Measurements from ENCODE around the gene EBP.

The EBP gene

DNA sequence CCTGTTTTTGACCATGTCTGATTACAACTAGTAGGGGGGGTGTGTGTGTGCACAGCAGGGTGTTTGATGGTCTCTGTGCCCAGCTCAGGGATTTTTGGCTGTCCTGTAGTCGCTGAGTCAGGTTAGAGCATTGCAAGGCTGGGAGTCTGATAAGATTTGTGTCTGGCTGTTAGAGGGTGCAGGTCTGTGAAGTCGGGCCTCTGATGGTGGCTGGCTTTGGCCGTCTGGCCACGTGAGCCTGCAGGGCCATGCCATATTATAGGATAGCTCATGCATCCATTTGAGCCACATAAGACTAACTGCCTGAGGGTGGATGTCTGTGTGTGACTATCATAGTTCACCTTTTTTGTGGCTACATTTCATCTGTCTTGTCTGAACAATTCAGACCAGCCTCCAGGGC, 7.9 kb upstream of the EBP start:
- H3K36me3 ChIP-seq (ENCODE audit: control insufficient read depth, insufficient read depth, low read length), result no peaks in the 10 kb centered on the region
- WGBS (ENCODE audit: extremely low coverage, insufficient coverage, low lambda C conversion rate), result no CpG with 5 or more reads among the region's 4 CpGs
- no peak overlapping the region for H3K4me3 ChIP-seq (ENCODE audit: low read length)
- no peaks in the 10 kb centered on the region for H3K79me2 ChIP-seq (ENCODE audit: control insufficient read depth, insufficient read depth, low read length)
- no peak overlapping the region for H3K4me2 ChIP-seq (ENCODE audit: low read length)
- H4K8ac ChIP-seq (ENCODE audit: low read depth, low read length), result no peak overlapping the region
- H3K4ac ChIP-seq (ENCODE audit: low read depth, low read length), result no peak overlapping the region
- no peak overlapping the region for H3K27ac ChIP-seq (ENCODE audit: low read depth, low read length)
- no peak overlapping the region for H3K9ac ChIP-seq (ENCODE audit: low read length)
- H3K79me1 ChIP-seq (ENCODE audit: low read length), result no peaks in the 10 kb centered on the region
- no peak overlapping the region for H4K5ac ChIP-seq (ENCODE audit: low read length)
- no peak overlapping the region for H3K23ac ChIP-seq (ENCODE audit: low read length)
- no peaks in the 10 kb centered on the region for H3K4me1 ChIP-seq (ENCODE audit: control insufficient read depth, low read depth, low read length)
- no peak overlapping the region for H3K56ac ChIP-seq (ENCODE audit: low read length)
- H3K27me3 ChIP-seq (ENCODE audit: insufficient read depth, low read length, poor library complexity), result no peaks in the 10 kb centered on the region
- no peak for DNase-seq
- H2BK15ac ChIP-seq (replicated peaks; ENCODE audit: low read depth), result no peak overlapping the region
- no peak overlapping the region for H3K18ac ChIP-seq (ENCODE audit: low read length)
- no peak overlapping the region for H2AK5ac ChIP-seq (ENCODE audit: low read length)
- no peak overlapping the region for H2BK5ac ChIP-seq (ENCODE audit: low read length)
- H2BK120ac ChIP-seq (ENCODE audit: low read depth, low read length), result no peak overlapping the region

GRCh38 chrX:48514126-48514806, 7.3 kb upstream of the EBP start:
- no peak overlapping the region for H3K23ac ChIP-seq (ENCODE audit: low read length)
- no peak overlapping the region for H3K4me3 ChIP-seq (ENCODE audit: low read length)
- H4K5ac ChIP-seq (ENCODE audit: low read length), result no peak overlapping the region
- H2BK15ac ChIP-seq (replicated peaks; ENCODE audit: low read depth), result no peak overlapping the region
- no CpG with 5 or more reads among the region's 16 CpGs for WGBS (ENCODE audit: extremely low coverage, insufficient coverage, low lambda C conversion rate)
- H3K36me3 ChIP-seq (ENCODE audit: control insufficient read depth, insufficient read depth, low read length), result no peaks in the 10 kb centered on the region
- no peak for DNase-seq
- no peak overlapping the region for H2BK120ac ChIP-seq (ENCODE audit: low read depth, low read length)
- no peak overlapping the region for H3K4me2 ChIP-seq (ENCODE audit: low read length)
- H3K27ac ChIP-seq (ENCODE audit: low read depth, low read length), result no peak overlapping the region
- H3K4me1 ChIP-seq (ENCODE audit: control insufficient read depth, low read depth, low read length), result no peaks in the 10 kb centered on the region
- H3K79me1 ChIP-seq (ENCODE audit: low read length), result no peaks in the 10 kb centered on the region
- H3K9ac ChIP-seq (ENCODE audit: low read length), result no peak overlapping the region
- H3K56ac ChIP-seq (ENCODE audit: low read length), result no peak overlapping the region
- no peak overlapping the region for H3K4ac ChIP-seq (ENCODE audit: low read depth, low read length)
- no peak overlapping the region for H4K8ac ChIP-seq (ENCODE audit: low read depth, low read length)
- H3K79me2 ChIP-seq (ENCODE audit: control insufficient read depth, insufficient read depth, low read length), result no peaks in the 10 kb centered on the region
- no peak overlapping the region for H2BK5ac ChIP-seq (ENCODE audit: low read length)
- H3K18ac ChIP-seq (ENCODE audit: low read length), result no peak overlapping the region
- H2AK5ac ChIP-seq (ENCODE audit: low read length), result no peak overlapping the region
- H3K27me3 ChIP-seq (ENCODE audit: insufficient read depth, low read length, poor library complexity), result no peaks in the 10 kb centered on the region

DNA sequence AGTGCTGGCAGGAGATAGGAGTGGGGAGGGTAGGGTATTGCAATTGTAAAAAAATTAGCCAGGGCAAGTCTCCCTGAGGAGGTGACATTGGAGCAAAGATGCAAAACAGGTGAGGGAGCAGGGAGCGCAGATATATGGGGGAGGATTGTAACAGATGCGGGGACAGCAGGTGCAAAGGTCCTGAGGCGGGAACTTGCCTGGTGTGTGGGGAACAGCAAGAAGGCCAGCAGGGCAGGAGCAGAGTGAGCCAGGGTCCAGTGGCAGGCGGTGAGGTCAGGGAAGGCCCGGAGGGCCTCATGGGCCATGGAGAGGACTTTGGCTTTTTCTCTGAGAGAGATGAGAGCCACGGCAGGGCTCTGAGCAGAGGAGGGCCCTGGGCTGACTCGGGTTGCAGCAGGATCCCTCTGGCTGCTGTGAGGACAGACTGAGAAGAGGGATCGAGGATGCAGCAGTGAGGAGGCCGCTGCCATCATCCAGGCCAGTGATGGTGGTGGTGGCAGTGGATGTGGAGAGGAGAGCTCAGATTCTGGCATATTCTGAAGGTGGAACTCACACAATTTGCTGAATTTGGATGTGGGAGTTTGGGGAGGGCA, 6.6 kb upstream of the EBP start:
- Histone ChIP-seq H3K18ac (ENCODE audit: low read length) (no peak overlapping the region), H3K56ac (ENCODE audit: low read length) (no peak overlapping the region), H3K23ac (ENCODE audit: low read length) (no peak overlapping the region), H2BK5ac (ENCODE audit: low read length) (no peak overlapping the region), H3K27me3 (ENCODE audit: insufficient read depth, low read length, poor library complexity) (no peaks in the 10 kb centered on the region), H4K5ac (ENCODE audit: low read length) (no peak overlapping the region), H3K4me1 (ENCODE audit: control insufficient read depth, low read depth, low read length) (no peaks in the 10 kb centered on the region), H3K4ac (ENCODE audit: low read depth, low read length) (no peak overlapping the region), H3K4me2 (ENCODE audit: low read length) (no peak overlapping the region), H3K79me2 (ENCODE audit: control insufficient read depth, insufficient read depth, low read length) (no peaks in the 10 kb centered on the region), H3K9ac (ENCODE audit: low read length) (no peak overlapping the region), H3K27ac (ENCODE audit: low read depth, low read length) (no peak overlapping the region), H2BK15ac (replicated peaks; ENCODE audit: low read depth) (no peak overlapping the region), H2AK5ac (ENCODE audit: low read length) (no peak overlapping the region), H3K36me3 (ENCODE audit: control insufficient read depth, insufficient read depth, low read length) (no peaks in the 10 kb centered on the region), H4K8ac (ENCODE audit: low read depth, low read length) (no peak overlapping the region), H3K79me1 (ENCODE audit: low read length) (no peaks in the 10 kb centered on the region), H2BK120ac (ENCODE audit: low read depth, low read length) (no peak overlapping the region), H3K4me3 (ENCODE audit: low read length) (no peak overlapping the region)
- DNase-seq, result no peak
- no CpG with 5 or more reads among the region's 9 CpGs for WGBS (ENCODE audit: extremely low coverage, insufficient coverage, low lambda C conversion rate)

GRCh38 chrX:48515842-48516241, 5.8 kb upstream of the EBP start:
- DNase-seq, result no peak
- no peak overlapping the region for H2AK5ac ChIP-seq (ENCODE audit: low read length)
- H3K18ac ChIP-seq (ENCODE audit: low read length), result no peak overlapping the region
- H2BK15ac ChIP-seq (replicated peaks; ENCODE audit: low read depth), result no peak overlapping the region
- H3K4me3 ChIP-seq (ENCODE audit: low read length), result no peak overlapping the region
- no peaks in the 10 kb centered on the region for H3K36me3 ChIP-seq (ENCODE audit: control insufficient read depth, insufficient read depth, low read length)
- no peaks in the 10 kb centered on the region for H3K27me3 ChIP-seq (ENCODE audit: insufficient read depth, low read length, poor library complexity)
- no peak overlapping the region for H3K9ac ChIP-seq (ENCODE audit: low read length)
- no peak overlapping the region for H2BK120ac ChIP-seq (ENCODE audit: low read depth, low read length)
- WGBS (ENCODE audit: extremely low coverage, insufficient coverage, low lambda C conversion rate), result no CpG with 5 or more reads among the region's 10 CpGs
- H3K4me1 ChIP-seq (ENCODE audit: control insufficient read depth, low read depth, low read length), result no peaks in the 10 kb centered on the region
- H4K8ac ChIP-seq (ENCODE audit: low read depth, low read length), result no peak overlapping the region
- no peak overlapping the region for H4K5ac ChIP-seq (ENCODE audit: low read length)
- H2BK5ac ChIP-seq (ENCODE audit: low read length), result no peak overlapping the region
- H3K4me2 ChIP-seq (ENCODE audit: low read length), result no peak overlapping the region
- H3K56ac ChIP-seq (ENCODE audit: low read length), result no peak overlapping the region
- H3K79me1 ChIP-seq (ENCODE audit: low read length), result no peaks in the 10 kb centered on the region
- no peak overlapping the region for H3K4ac ChIP-seq (ENCODE audit: low read depth, low read length)
- no peaks in the 10 kb centered on the region for H3K79me2 ChIP-seq (ENCODE audit: control insufficient read depth, insufficient read depth, low read length)
- no peak overlapping the region for H3K27ac ChIP-seq (ENCODE audit: low read depth, low read length)
- H3K23ac ChIP-seq (ENCODE audit: low read length), result no peak overlapping the region

DNA sequence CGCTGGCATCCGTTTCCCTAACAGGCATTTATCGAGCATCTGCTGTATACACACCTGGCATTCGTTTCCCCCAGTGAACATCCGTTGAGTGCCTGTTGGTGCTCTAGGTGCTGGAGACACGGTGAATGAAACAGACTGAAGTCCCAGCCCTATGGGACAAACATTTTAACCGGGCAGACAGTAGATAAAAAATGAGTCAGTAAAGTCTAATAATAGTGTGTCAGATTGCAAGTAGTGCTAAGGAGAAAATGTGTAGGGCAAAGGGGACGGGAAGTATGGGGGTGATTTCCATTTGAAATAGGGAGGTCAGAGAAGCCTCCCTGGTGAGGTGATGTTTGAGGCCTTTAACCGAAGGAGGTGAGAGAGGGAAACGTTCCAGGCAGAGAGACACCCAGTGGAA, 5.3 kb upstream of the EBP start:
- Histone ChIP-seq H3K36me3 (ENCODE audit: control insufficient read depth, insufficient read depth, low read length) (no peaks in the 10 kb centered on the region), H4K5ac (ENCODE audit: low read length) (no peak overlapping the region), H3K18ac (ENCODE audit: low read length) (no peak overlapping the region), H3K56ac (ENCODE audit: low read length) (no peak overlapping the region), H4K8ac (ENCODE audit: low read depth, low read length) (no peak overlapping the region), H3K23ac (ENCODE audit: low read length) (no peak overlapping the region), H3K4ac (ENCODE audit: low read depth, low read length) (no peak overlapping the region), H3K27me3 (ENCODE audit: insufficient read depth, low read length, poor library complexity) (no peaks in the 10 kb centered on the region), H2BK120ac (ENCODE audit: low read depth, low read length) (no peak overlapping the region), H3K9ac (ENCODE audit: low read length) (no peak overlapping the region), H3K79me1 (ENCODE audit: low read length) (no peaks in the 10 kb centered on the region), H3K4me1 (ENCODE audit: control insufficient read depth, low read depth, low read length) (no peaks in the 10 kb centered on the region), H3K4me3 (ENCODE audit: low read length) (no peak overlapping the region), H2BK15ac (replicated peaks; ENCODE audit: low read depth) (no peak overlapping the region), H2BK5ac (ENCODE audit: low read length) (no peak overlapping the region), H3K79me2 (ENCODE audit: control insufficient read depth, insufficient read depth, low read length) (no peaks in the 10 kb centered on the region), H3K27ac (ENCODE audit: low read depth, low read length) (no peak overlapping the region), H3K4me2 (ENCODE audit: low read length) (no peak overlapping the region), H2AK5ac (ENCODE audit: low read length) (no peak overlapping the region)
- no CpG with 5 or more reads among the region's 10 CpGs for WGBS (ENCODE audit: extremely low coverage, insufficient coverage, low lambda C conversion rate)
- DNase-seq, result no peak

DNA sequence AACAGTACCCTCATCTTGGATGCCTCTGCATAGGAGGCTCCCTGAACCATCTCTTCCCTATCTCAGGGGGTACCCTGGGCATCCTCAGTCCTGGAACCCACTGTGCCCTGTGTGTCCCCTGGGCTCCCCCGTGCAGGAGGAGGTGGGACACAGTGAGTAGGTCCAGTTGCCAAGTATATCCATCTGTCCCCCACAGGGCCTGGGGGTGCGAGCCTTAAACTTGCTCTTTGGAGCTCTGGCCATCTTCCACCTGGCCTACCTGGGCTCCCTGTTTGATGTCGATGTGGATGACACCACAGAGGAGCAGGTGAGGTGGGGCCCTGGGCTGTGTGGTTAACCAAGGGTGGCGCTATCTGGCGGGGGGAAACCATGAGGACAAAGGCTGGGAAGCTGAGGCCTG, 4.6 kb upstream of the EBP start:
- Histone ChIP-seq H2BK5ac (ENCODE audit: low read length) (no peak overlapping the region), H3K79me2 (ENCODE audit: control insufficient read depth, insufficient read depth, low read length) (no peaks in the 10 kb centered on the region), H3K27ac (ENCODE audit: low read depth, low read length) (no peak overlapping the region), H3K79me1 (ENCODE audit: low read length) (no peaks in the 10 kb centered on the region), H4K5ac (ENCODE audit: low read length) (no peak overlapping the region), H2AK5ac (ENCODE audit: low read length) (no peak overlapping the region), H2BK120ac (ENCODE audit: low read depth, low read length) (no peak overlapping the region), H3K9ac (ENCODE audit: low read length) (no peak overlapping the region), H3K4me1 (ENCODE audit: control insufficient read depth, low read depth, low read length) (no peaks in the 10 kb centered on the region), H3K4me2 (ENCODE audit: low read length) (no peak overlapping the region), H3K18ac (ENCODE audit: low read length) (no peak overlapping the region), H3K4ac (ENCODE audit: low read depth, low read length) (no peak overlapping the region), H3K27me3 (ENCODE audit: insufficient read depth, low read length, poor library complexity) (no peaks in the 10 kb centered on the region), H4K8ac (ENCODE audit: low read depth, low read length) (no peak overlapping the region), H3K56ac (ENCODE audit: low read length) (no peak overlapping the region), H3K36me3 (ENCODE audit: control insufficient read depth, insufficient read depth, low read length) (no peaks in the 10 kb centered on the region), H2BK15ac (replicated peaks; ENCODE audit: low read depth) (no peak overlapping the region), H3K4me3 (ENCODE audit: low read length) (no peak overlapping the region), H3K23ac (ENCODE audit: low read length) (no peak overlapping the region)
- DNase-seq, result no peak
- no CpG with 5 or more reads among the region's 5 CpGs for WGBS (ENCODE audit: extremely low coverage, insufficient coverage, low lambda C conversion rate)
